ENCODE results near the gene DCC.
"Not testable (repeated sequence)": the region's sequence is repeated elsewhere in the genome, so short reads cannot be mapped to it uniquely, and the experiment has no call there.

Gene DCC

GRCh38 chr18:53458268-53458667 lies 1118.3 kb downstream of the DCC start:
- TF ChIP-seq EZH2phosphoT487 (IDR thresholded peaks at IDR 0.05; ENCODE audit: borderline replicate concordance) (no peak), CTCF (conservative IDR thresholded peaks at IDR 0.05; ENCODE audit: low read length) (no peak)

GRCh38 chr18:53458944-53459580 lies 1119.1 kb downstream of the DCC start:
- H3K9me2 ChIP-seq (replicated peaks; ENCODE audit: low read depth, low read length): no peaks in the 10 kb centered on the region
- H3K9ac ChIP-seq (ENCODE audit: low read depth, low read length, poor library complexity, severe bottlenecking): no peak overlapping the region
- no peaks in the 10 kb centered on the region for H3K79me2 ChIP-seq (ENCODE audit: insufficient read depth, low read length)
- H3F3A ChIP-seq (ENCODE audit: low read depth): no peaks in the 10 kb centered on the region
- no peaks in the 10 kb centered on the region for H4K20me1 ChIP-seq (ENCODE audit: insufficient read depth, low read length, poor library complexity, severe bottlenecking)
- no peaks in the 10 kb centered on the region for H3K36me3 ChIP-seq (ENCODE audit: insufficient read depth, low read length)
- TF ChIP-seq EZH2phosphoT487 (IDR thresholded peaks at IDR 0.05; ENCODE audit: borderline replicate concordance): no peak
- TF ChIP-seq CTCF (conservative IDR thresholded peaks at IDR 0.05; ENCODE audit: low read length): no peak
- H3K9me3 ChIP-seq (ENCODE audit: insufficient read depth, low read depth, low read length): no peaks in the 10 kb centered on the region
- H3K4me2 ChIP-seq (ENCODE audit: low read depth, low read length, poor library complexity, severe bottlenecking): no peak overlapping the region
- no peak overlapping the region for H2AFZ ChIP-seq (ENCODE audit: low read length)
- no peak overlapping the region for H3K4me3 ChIP-seq (ENCODE audit: low read length, poor library complexity, severe bottlenecking)
- H3K4me1 ChIP-seq (ENCODE audit: insufficient read depth, low read length, poor library complexity, severe bottlenecking): no peaks in the 10 kb centered on the region
- H3K27me3 ChIP-seq (ENCODE audit: insufficient read depth, low read length, poor library complexity, severe bottlenecking): no peaks in the 10 kb centered on the region

More at GRCh38 chr18:53458268-53458667, 1118.3 kb downstream of the DCC start:
- no peaks in the 10 kb centered on the region for H3K4me1 ChIP-seq (ENCODE audit: insufficient read depth, low read length, poor library complexity, severe bottlenecking)
- no peaks in the 10 kb centered on the region for H3K27me3 ChIP-seq (ENCODE audit: insufficient read depth, low read length, poor library complexity, severe bottlenecking)
- no peaks in the 10 kb centered on the region for H3K9me3 ChIP-seq (ENCODE audit: insufficient read depth, low read depth, low read length)
- no peak overlapping the region for H3K4me3 ChIP-seq (ENCODE audit: low read length, poor library complexity, severe bottlenecking)
- no peak overlapping the region for H3K4me2 ChIP-seq (ENCODE audit: low read depth, low read length, poor library complexity, severe bottlenecking)
- no peaks in the 10 kb centered on the region for H3K9me2 ChIP-seq (replicated peaks; ENCODE audit: low read depth, low read length)
- no peaks in the 10 kb centered on the region for H3K79me2 ChIP-seq (ENCODE audit: insufficient read depth, low read length)
- H2AFZ ChIP-seq (ENCODE audit: low read length): no peak overlapping the region
- H3F3A ChIP-seq (ENCODE audit: low read depth): no peaks in the 10 kb centered on the region
- H3K9ac ChIP-seq (ENCODE audit: low read depth, low read length, poor library complexity, severe bottlenecking): no peak overlapping the region
- H3K36me3 ChIP-seq (ENCODE audit: insufficient read depth, low read length): no peaks in the 10 kb centered on the region
- no peaks in the 10 kb centered on the region for H4K20me1 ChIP-seq (ENCODE audit: insufficient read depth, low read length, poor library complexity, severe bottlenecking)

GRCh38 chr18:53467756-53468155 lies 1127.8 kb downstream of the DCC start:
- Histone ChIP-seq H3K9ac (ENCODE audit: low read depth, low read length, poor library complexity, severe bottlenecking) (no peak overlapping the region), H3K9me3 (ENCODE audit: insufficient read depth, low read depth, low read length) (no peaks in the 10 kb centered on the region), H3K4me3 (ENCODE audit: low read length, poor library complexity, severe bottlenecking) (no peak overlapping the region), H3K4me1 (ENCODE audit: insufficient read depth, low read length, poor library complexity, severe bottlenecking) (no peaks in the 10 kb centered on the region), H4K20me1 (ENCODE audit: insufficient read depth, low read length, poor library complexity, severe bottlenecking) (no peaks in the 10 kb centered on the region), H3K9me2 (replicated peaks; ENCODE audit: low read depth, low read length) (no peaks in the 10 kb centered on the region), H3K27me3 (ENCODE audit: insufficient read depth, low read length, poor library complexity, severe bottlenecking) (no peaks in the 10 kb centered on the region), H3K36me3 (ENCODE audit: insufficient read depth, low read length) (no peaks in the 10 kb centered on the region), H3K4me2 (ENCODE audit: low read depth, low read length, poor library complexity, severe bottlenecking) (no peak overlapping the region), H3F3A (ENCODE audit: low read depth) (no peaks in the 10 kb centered on the region), H2AFZ (ENCODE audit: low read length) (no peak overlapping the region), H3K79me2 (ENCODE audit: insufficient read depth, low read length) (no peaks in the 10 kb centered on the region)
- TF ChIP-seq CTCF (conservative IDR thresholded peaks at IDR 0.05; ENCODE audit: low read length) (no peak), EZH2phosphoT487 (IDR thresholded peaks at IDR 0.05; ENCODE audit: borderline replicate concordance) (no peak)

GRCh38 chr18:53468173-53468572 lies 1128.2 kb downstream of the DCC start:
- not testable (repeated sequence) for H3F3A ChIP-seq (ENCODE audit: low read depth); H3K9ac ChIP-seq (ENCODE audit: low read depth, low read length, poor library complexity, severe bottlenecking)

More at GRCh38 chr18:53468173-53468572, 1128.2 kb downstream of the DCC start:
- H3K36me3 ChIP-seq (ENCODE audit: insufficient read depth, low read length); H3K4me2 ChIP-seq (ENCODE audit: low read depth, low read length, poor library complexity, severe bottlenecking); H3K27me3 ChIP-seq (ENCODE audit: insufficient read depth, low read length, poor library complexity, severe bottlenecking); H2AFZ ChIP-seq (ENCODE audit: low read length); H3K4me1 ChIP-seq (ENCODE audit: insufficient read depth, low read length, poor library complexity, severe bottlenecking); H3K9me3 ChIP-seq (ENCODE audit: insufficient read depth, low read depth, low read length); H3K4me3 ChIP-seq (ENCODE audit: low read length, poor library complexity, severe bottlenecking); H4K20me1 ChIP-seq (ENCODE audit: insufficient read depth, low read length, poor library complexity, severe bottlenecking); H3K79me2 ChIP-seq (ENCODE audit: insufficient read depth, low read length); H3K9me2 ChIP-seq (replicated peaks; ENCODE audit: low read depth, low read length): not testable (repeated sequence)

All from Loucy (cell line).